Lung (tissue), 12 donors: Measurements from ENCODE around the gene DEAF1. TPM values are rescaled to one million over a fixed set of nuclear protein-coding genes. Genes with fewer than 3 reads are reported as not detected.

Source experiments
- ATAC-seq: fragments of 200-7000 bp; cut with Tn5 transposase; one replicate; pipeline ENCODE4 v1.9.1; 2020; ENCODE audit warnings: moderate number of reproducible peaks; ENCODE audit not compliant: insufficient read depth, low FRiP score
- DNase-seq, 3 donors: peaks; one replicate each; pipeline ENCODE4 v3.0.0-alpha.2; 2013 to 2017
- H3K27ac ChIP-seq, 2 donors: one replicate each; pipeline ENCODE4 v1.5.1; 2013; ENCODE audit warnings: mild to moderate bottlenecking in 2 of 2, moderate library complexity in 2 of 2, control low read depth in 1 of 2, inconsistent platforms in 1 of 2, low read depth in 1 of 2, low read length in 1 of 2
- H3K27me3 ChIP-seq, 3 donors: one replicate each; pipeline ENCODE4 v1.5.1; 2013; ENCODE audit warnings: low read length in 2 of 3; ENCODE audit not compliant: control insufficient read depth in 3 of 3, insufficient read depth in 3 of 3
- H3K36me3 ChIP-seq, 4 donors: one replicate each; pipeline ENCODE4 v1.5.1; 2013; ENCODE audit warnings: low read length in 4 of 4, mild to moderate bottlenecking in 1 of 4, moderate library complexity in 1 of 4; ENCODE audit not compliant: control insufficient read depth in 4 of 4, insufficient read depth in 4 of 4
- H3K4me1 ChIP-seq, 5 donors: one replicate each; pipeline ENCODE4 v1.5.1; 2013; ENCODE audit warnings: low read length in 5 of 5, mild to moderate bottlenecking in 2 of 5, moderate library complexity in 1 of 5; ENCODE audit not compliant: control insufficient read depth in 5 of 5, insufficient read depth in 5 of 5
- H3K4me3 ChIP-seq: one replicate; pipeline ENCODE4 v1.5.1; 2013; ENCODE audit warnings: mild to moderate bottlenecking, control low read depth, moderate library complexity
- H3K9ac ChIP-seq, 2 donors: one replicate each; pipeline ENCODE4 v1.5.1; 2013; ENCODE audit warnings: low read length in 2 of 2, control low read depth in 1 of 2; ENCODE audit not compliant: insufficient read depth in 1 of 2
- H3K9me3 ChIP-seq, 4 donors: one replicate each; pipeline ENCODE4 v1.5.1; 2013; ENCODE audit warnings: low read length in 3 of 4, mild to moderate bottlenecking in 1 of 4, moderate library complexity in 1 of 4; ENCODE audit not compliant: control insufficient read depth in 4 of 4, insufficient read depth in 3 of 4
- WGBS, 2 donors: extraction: QIAGEN DNeasy Blood & Tissue Kit; methylation state at CpG; one replicate each; pipeline ENCODE4 v1.1.7; 2013; 5-methylcytosine and 5-hydroxymethylcytosine counted together
- polyA plus RNA-seq, 2 donors: library from polyadenylated mRNA; stranded (reverse); fragments of 200-250 nt; gene quantifications; one replicate each; pipeline ENCODE4 v1.2.1, GENCODE V29; 2013
- total RNA-seq, 2 donors: library from RNA; depleted of rRNA in 1 of 2; stranded (reverse); fragments of >200 nt in 1 of 2; gene quantifications; one replicate each; pipeline ENCODE4 v1.2.1, GENCODE V29; 2014 to 2021
- TF ChIP-seq, protein P1 (sequence below): IDR thresholded peaks from 2 replicates; pipeline ENCODE4 v1.5.1; 2012; ENCODE audit warnings: mild to moderate bottlenecking; ENCODE audit errors: control extremely low read depth, extremely low read depth
- donor health status: control.
- donor health status: control.
- donor health status: Bipolar disorder and iron deficiency.
- donor health status: healthy.
- donor health status: DM: yes; HTN: yes; CAD: no.

Gene DEAF1
- total and polyA plus RNA-seq, 4 donors, result 18.5 to 33.1 (median 22.3) TPM

DNA sequence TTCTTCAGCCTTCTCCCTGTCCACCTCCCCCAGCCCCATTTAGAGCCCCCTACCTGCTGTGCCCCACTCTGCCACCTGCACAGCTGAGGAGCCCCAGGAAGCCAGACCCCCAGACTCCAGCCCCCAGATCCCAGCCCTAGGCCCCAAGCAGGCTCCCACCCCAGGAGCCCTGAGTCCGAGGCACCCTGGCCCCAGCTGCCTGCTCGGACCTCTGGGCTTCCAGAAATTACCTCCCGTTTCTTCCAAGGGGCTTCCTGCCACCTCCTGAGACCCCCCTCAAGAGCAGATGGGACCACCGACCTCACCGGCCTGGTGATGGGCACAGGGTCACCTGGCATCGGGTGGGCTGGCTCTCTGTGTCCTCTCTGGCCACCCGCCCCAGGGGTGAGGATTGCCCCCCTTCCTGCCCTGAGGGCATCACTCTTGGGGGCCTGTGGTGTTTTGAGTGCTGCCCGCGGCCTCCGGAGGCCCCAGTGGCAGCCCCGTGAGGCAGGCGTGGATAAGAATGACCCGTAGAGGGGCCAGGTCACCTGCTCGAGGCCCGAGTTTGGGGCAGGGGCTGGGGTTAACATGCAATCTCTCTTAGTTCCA is 34.0 kb upstream of the DEAF1 start:
- 59 to 60% methylated on average over 15 of the region's 15 CpGs for WGBS, 2 donors
- H3K27me3 ChIP-seq, result peaks cover 0 to 8% (median 3%) of the 10 kb centered on the region in 3 donors
- DNase-seq (no peak), ATAC-seq (no peak)
- H3K27ac ChIP-seq, result peak overlapping the region in 1 of 2 donors; percentile 27
- no peaks in the 10 kb centered on the region for H3K9me3 ChIP-seq
- H3K9ac ChIP-seq, result no peak overlapping the region
- H3K4me1 ChIP-seq, result peaks cover 0 to 12% (median 0%) of the 10 kb centered on the region in 5 donors
- TF ChIP-seq, protein P1, sequence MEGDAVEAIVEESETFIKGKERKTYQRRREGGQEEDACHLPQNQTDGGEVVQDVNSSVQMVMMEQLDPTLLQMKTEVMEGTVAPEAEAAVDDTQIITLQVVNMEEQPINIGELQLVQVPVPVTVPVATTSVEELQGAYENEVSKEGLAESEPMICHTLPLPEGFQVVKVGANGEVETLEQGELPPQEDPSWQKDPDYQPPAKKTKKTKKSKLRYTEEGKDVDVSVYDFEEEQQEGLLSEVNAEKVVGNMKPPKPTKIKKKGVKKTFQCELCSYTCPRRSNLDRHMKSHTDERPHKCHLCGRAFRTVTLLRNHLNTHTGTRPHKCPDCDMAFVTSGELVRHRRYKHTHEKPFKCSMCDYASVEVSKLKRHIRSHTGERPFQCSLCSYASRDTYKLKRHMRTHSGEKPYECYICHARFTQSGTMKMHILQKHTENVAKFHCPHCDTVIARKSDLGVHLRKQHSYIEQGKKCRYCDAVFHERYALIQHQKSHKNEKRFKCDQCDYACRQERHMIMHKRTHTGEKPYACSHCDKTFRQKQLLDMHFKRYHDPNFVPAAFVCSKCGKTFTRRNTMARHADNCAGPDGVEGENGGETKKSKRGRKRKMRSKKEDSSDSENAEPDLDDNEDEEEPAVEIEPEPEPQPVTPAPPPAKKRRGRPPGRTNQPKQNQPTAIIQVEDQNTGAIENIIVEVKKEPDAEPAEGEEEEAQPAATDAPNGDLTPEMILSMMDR, result no peak
- H3K4me3 ChIP-seq, result no peak overlapping the region
- H3K36me3 ChIP-seq, result peaks cover 0 to 8% (median 0%) of the 10 kb centered on the region in 4 donors

DNA sequence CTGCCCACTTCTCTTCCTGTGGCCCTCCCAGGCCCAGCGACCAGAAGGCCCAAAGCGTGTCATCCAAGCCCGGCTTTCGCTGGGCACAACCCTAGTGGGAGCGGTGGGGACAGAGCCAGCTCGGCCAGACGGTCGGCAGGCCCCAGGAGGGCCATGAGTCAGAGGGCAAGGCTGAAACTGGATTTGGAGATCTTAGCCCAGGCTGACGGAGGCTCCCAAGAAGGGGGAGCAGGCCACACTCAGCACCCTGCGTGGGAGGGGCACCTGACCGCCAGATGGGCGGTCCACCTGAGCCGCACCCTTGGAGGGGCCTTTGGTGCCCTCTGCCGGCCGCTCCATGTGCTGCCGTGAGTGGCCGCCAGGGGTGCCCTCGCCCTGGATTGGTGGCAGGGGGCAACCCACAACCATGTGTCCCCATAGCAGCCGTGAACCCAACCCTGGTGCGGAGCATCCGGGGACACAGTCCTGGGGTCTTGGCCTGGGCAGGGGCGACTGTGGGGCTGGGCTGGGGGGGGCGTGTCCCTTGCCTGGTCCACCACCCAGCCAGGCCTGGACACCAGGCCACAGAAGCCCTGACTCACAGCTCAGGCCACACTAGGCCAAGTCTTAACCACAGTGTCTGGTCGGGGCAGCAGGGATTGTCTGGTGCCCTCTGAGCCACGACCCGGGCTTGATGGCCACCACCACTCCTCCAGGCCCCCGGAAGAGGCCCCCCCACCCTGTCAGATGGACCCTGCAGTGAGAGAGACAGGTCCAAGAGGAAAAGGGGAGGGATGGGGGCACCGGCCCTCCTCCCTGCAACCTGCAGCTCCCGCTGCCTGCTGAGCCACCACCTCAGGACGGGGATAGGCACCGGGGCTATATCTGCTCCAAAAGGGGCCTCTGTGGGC is 33.1 kb upstream of the DEAF1 start:
- ATAC-seq (peak; percentile 80), DNase-seq (peak; percentile 55 to 69 (median 64))
- 32 to 40% methylated on average over 31 of the region's 31 CpGs for WGBS, 2 donors
- Histone ChIP-seq H3K4me1 (peaks cover 0 to 12% (median 0%) of the 10 kb centered on the region in 5 donors), H3K27ac (peak overlapping the region in 1 of 2 donors; percentile 27), H3K9ac (no peak overlapping the region), H3K27me3 (peaks cover 0 to 8% (median 4%) of the 10 kb centered on the region in 3 donors), H3K4me3 (no peak overlapping the region), H3K36me3 (peaks cover 0 to 13% (median 0%) of the 10 kb centered on the region in 4 donors), H3K9me3 (no peaks in the 10 kb centered on the region)
- TF ChIP-seq, protein P1, result peak; percentile 99

DNA sequence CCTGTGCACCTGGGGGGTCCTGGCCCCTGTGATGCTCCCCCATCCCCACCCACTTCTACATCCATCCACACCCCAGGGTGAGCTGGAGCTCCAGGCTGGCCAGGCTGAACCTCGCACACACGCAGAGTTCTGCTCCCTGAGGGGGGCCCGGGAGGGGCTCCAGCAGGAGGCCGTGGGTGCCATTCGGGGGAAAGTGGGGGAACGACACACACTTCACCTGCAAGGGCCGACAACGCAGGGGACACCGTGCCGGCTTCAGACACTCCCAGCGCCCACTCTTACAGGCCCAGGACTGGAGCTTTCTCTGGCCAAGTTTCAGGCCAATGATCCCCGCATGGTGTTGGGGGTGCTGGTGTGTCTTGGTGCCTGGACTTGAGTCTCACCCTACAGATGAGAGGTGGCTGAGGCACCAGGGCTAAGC is 32.3 kb upstream of the DEAF1 start:
- Histone ChIP-seq H3K9me3 (no peaks in the 10 kb centered on the region), H3K4me1 (peaks cover 0 to 12% (median 0%) of the 10 kb centered on the region in 5 donors), H3K27me3 (peaks cover 0 to 8% (median 6%) of the 10 kb centered on the region in 3 donors), H3K4me3 (no peak overlapping the region), H3K27ac (peak overlapping the region in 1 of 2 donors; percentile 15), H3K36me3 (peaks cover 0 to 15% (median 0%) of the 10 kb centered on the region in 4 donors), H3K9ac (no peak overlapping the region)
- 90 to 94% methylated on average over 12 of the region's 12 CpGs for WGBS, 2 donors
- TF ChIP-seq, protein P1, result no peak
- no peak for DNase-seq
- ATAC-seq, result no peak
